Natural killer cell (primary cell): ENCODE results near the gene CCDC102A. TPM values are rescaled to one million over a fixed set of nuclear protein-coding genes. Genes with fewer than 3 reads are reported as not detected.
"Not testable (repeated sequence)": the region's sequence is repeated elsewhere in the genome, so short reads cannot be mapped to it uniquely, and the experiment has no call there.

Experiments used
- ATAC-seq, 3 donors: fragments of 150-1000 bp in 2 of 3; fragments of 200-7000 bp in 1 of 3; cut with Tn5 transposase; 1 replicate in 1 of 3; 2 replicates in 2 of 3; pipeline ENCODE4 v1.10.0; 2021; ENCODE audit warnings: mild to moderate bottlenecking in 2 of 3, moderate library complexity in 2 of 3
- DNase-seq, 2 donors: peaks; one replicate each; pipeline versions ENCODE4 v3.0.0 to v3.0.0-alpha.2; 2013 to 2021; ENCODE audit warnings: mixed read lengths in 1 of 2
- H3K27ac ChIP-seq: one replicate; pipeline ENCODE4 v1.5.1; 2013; ENCODE audit warnings: mild to moderate bottlenecking, low read length
- H3K27me3 ChIP-seq: one replicate; pipeline ENCODE4 v1.6.1; 2013; ENCODE audit warnings: low read length; ENCODE audit not compliant: control insufficient read depth, insufficient read depth
- H3K36me3 ChIP-seq: one replicate; pipeline ENCODE4 v1.6.1; 2013; ENCODE audit warnings: low read length; ENCODE audit not compliant: control insufficient read depth, insufficient read depth
- H3K4me1 ChIP-seq: one replicate; pipeline ENCODE4 v1.6.1; 2013; ENCODE audit warnings: low read length; ENCODE audit not compliant: control insufficient read depth, insufficient read depth
- H3K4me3 ChIP-seq: one replicate; pipeline ENCODE4 v1.5.1; 2013; ENCODE audit warnings: low read length
- H3K9me3 ChIP-seq: one replicate; pipeline ENCODE4 v1.6.1; 2013; ENCODE audit warnings: low read length; ENCODE audit not compliant: control insufficient read depth, insufficient read depth
- H3K27ac Mint-ChIP-seq, 2 donors: one replicate each; pipeline ENCODE4 v1.8.0; 2022; ENCODE audit warnings: mild to moderate bottlenecking in 2 of 2, mixed read lengths in 2 of 2, moderate library complexity in 1 of 2
- H3K27me3 Mint-ChIP-seq, 2 donors: one replicate each; pipeline ENCODE4 v1.8.0; 2022; ENCODE audit warnings: low read depth in 2 of 2, mixed read lengths in 2 of 2
- H3K36me3 Mint-ChIP-seq: one replicate; pipeline ENCODE4 v1.8.0; 2022; ENCODE audit warnings: mixed read lengths
- H3K4me1 Mint-ChIP-seq, 2 donors: one replicate each; pipeline ENCODE4 v1.8.0; 2022; ENCODE audit warnings: mixed read lengths in 2 of 2
- H3K4me3 Mint-ChIP-seq: one replicate; pipeline ENCODE4 v1.8.0; 2022; ENCODE audit warnings: mild to moderate bottlenecking, moderate library complexity, mixed read lengths
- H3K9me3 Mint-ChIP-seq, 2 donors: one replicate each; pipeline ENCODE4 v1.8.0; 2022; ENCODE audit warnings: mixed read lengths in 2 of 2
- WGBS: methylation state at CpG from one replicate; pipeline ENCODE4 v1.1.7; 2013; ENCODE audit warnings: missing lambda C conversion rate; ENCODE audit not compliant: insufficient coverage; 5-methylcytosine and 5-hydroxymethylcytosine counted together
- intact Hi-C: fragments of 100-400 bp; cut with micrococcal nuclease; formaldehyde crosslinking; loops from one replicate; pipeline ENCODE4 v1.14.2; 2022
- total RNA-seq, 4 donors: library from RNA; stranded (reverse); fragments of 120-200 nt in 1 of 4; gene quantifications; one replicate each; pipeline versions ENCODE4 v1.2.3 to v1.2.4, GENCODE V29; 2013 to 2022
- TF ChIP-seq, protein P1 (sequence below): fragments of 200-600 bp; IDR thresholded peaks from one replicate; pipeline ENCODE4 v1.8.0; 2022; ENCODE audit warnings: antibody characterized with exemption

The CCDC102A gene
- total RNA-seq, 3 donors from 2014 or later (not counting 1 experiment from before 2014, with no cell fraction given) = 15.5 to 24.4 (median 17.1) TPM

GRCh38 chr16:57548408-57548807, 12.0 kb upstream of the CCDC102A start:
- 56% methylated on average over 2 of the region's 4 CpGs for WGBS
- peak overlapping the region; percentile 54 to 92 for H3K27ac Mint-ChIP-seq
- H3K36me3 ChIP-seq = peaks cover 25% of the 10 kb centered on the region
- peak overlapping the region; percentile 77 for H3K4me3 Mint-ChIP-seq
- no peaks in the 10 kb centered on the region for H3K27me3 Mint-ChIP-seq
- H3K36me3 Mint-ChIP-seq = peaks cover 20% of the 10 kb centered on the region
- H3K9me3 ChIP-seq = no peaks in the 10 kb centered on the region
- H3K4me1 ChIP-seq = peaks cover 58% of the 10 kb centered on the region
- intact Hi-C loops = no loop called here
- H3K27ac ChIP-seq = no peak overlapping the region
- no peaks in the 10 kb centered on the region for H3K27me3 ChIP-seq
- ATAC-seq (no peak), DNase-seq (no peak)
- no peak overlapping the region for H3K4me3 ChIP-seq
- TF ChIP-seq, protein P1, sequence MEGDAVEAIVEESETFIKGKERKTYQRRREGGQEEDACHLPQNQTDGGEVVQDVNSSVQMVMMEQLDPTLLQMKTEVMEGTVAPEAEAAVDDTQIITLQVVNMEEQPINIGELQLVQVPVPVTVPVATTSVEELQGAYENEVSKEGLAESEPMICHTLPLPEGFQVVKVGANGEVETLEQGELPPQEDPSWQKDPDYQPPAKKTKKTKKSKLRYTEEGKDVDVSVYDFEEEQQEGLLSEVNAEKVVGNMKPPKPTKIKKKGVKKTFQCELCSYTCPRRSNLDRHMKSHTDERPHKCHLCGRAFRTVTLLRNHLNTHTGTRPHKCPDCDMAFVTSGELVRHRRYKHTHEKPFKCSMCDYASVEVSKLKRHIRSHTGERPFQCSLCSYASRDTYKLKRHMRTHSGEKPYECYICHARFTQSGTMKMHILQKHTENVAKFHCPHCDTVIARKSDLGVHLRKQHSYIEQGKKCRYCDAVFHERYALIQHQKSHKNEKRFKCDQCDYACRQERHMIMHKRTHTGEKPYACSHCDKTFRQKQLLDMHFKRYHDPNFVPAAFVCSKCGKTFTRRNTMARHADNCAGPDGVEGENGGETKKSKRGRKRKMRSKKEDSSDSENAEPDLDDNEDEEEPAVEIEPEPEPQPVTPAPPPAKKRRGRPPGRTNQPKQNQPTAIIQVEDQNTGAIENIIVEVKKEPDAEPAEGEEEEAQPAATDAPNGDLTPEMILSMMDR = no peak
- H3K9me3 Mint-ChIP-seq = no peaks in the 10 kb centered on the region
- H3K4me1 Mint-ChIP-seq = peaks cover 89 to 91% of the 10 kb centered on the region in 2 donors

DNA sequence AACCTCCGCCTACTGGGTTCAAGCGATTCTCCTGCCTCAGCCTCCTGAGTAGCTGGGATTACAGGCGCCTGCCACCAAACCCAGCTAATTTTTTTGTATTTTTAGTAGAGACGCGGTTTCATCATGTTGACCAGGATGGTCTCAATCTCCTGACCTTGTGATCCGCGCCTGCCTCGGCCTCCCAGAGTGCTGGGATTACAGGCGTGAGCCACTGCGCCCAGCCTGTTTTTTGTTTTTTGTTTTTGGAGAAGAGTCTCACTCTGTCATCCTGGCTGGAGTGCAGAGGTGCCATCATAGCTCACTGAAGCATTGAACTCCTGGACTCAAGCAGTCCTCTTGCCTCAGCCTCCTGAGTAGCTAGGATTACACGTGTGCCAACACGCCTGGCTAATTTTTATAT, 11.2 kb upstream of the CCDC102A start:
- WGBS = 93% methylated on average over 12 of the region's 12 CpGs
- H3K4me3 ChIP-seq, H3K27me3 Mint-ChIP-seq, DNase-seq, H3K27ac ChIP-seq, H3K9me3 Mint-ChIP-seq, H3K27me3 ChIP-seq, intact Hi-C loops, ATAC-seq, H3K9me3 ChIP-seq: not testable (repeated sequence)
- H3K27ac Mint-ChIP-seq = peak overlapping the region; percentile 70 to 92
- H3K4me1 ChIP-seq = peaks cover 67% of the 10 kb centered on the region
- peaks cover 86 to 94% of the 10 kb centered on the region in 2 donors for H3K4me1 Mint-ChIP-seq
- H3K4me3 Mint-ChIP-seq = peak overlapping the region; percentile 91
- peaks cover 23% of the 10 kb centered on the region for H3K36me3 ChIP-seq
- H3K36me3 Mint-ChIP-seq = peaks cover 13% of the 10 kb centered on the region

DNA sequence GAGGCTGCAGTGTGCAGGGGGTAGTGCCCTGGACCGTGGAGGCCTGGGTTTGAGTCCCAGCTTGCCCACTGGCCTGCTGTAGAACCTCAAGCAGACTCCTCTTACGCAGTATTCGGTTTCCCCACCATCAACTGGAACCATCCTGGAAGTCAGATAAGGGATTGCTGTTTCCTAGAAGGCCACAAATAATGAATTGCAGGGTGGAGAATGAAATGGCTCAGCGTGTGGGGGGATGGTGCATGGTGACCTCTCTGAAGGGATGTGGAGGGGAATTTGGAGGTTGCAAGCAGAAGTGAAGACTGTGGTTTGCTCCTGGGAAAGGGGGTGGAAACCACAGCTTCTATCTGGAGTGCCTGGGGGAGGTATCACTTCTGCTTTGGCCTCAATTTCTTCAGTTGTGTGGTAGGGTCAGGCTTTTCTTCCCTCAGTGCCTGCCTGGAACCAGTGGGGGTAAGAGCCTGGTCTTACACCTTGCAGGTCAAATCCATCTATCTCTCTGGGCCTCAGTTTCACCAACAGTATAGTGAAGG, 7.8 kb upstream of the CCDC102A start:
- H3K9me3 ChIP-seq = no peaks in the 10 kb centered on the region
- DNase-seq = peak in 1 of 2 donors; percentile 53
- intact Hi-C loops = no loop called here
- H3K36me3 ChIP-seq = peaks cover 10% of the 10 kb centered on the region
- peak overlapping the region; percentile 79 for H3K27ac ChIP-seq
- H3K4me3 ChIP-seq = peak overlapping the region; percentile 90
- no peaks in the 10 kb centered on the region for H3K27me3 ChIP-seq
- Mint-ChIP-seq H3K9me3 (no peaks in the 10 kb centered on the region), H3K27ac (peak overlapping the region; percentile 88 to 92), H3K36me3 (no peaks in the 10 kb centered on the region), H3K27me3 (no peaks in the 10 kb centered on the region), H3K4me3 (peak overlapping the region; percentile 91), H3K4me1 (peaks cover 67 to 83% of the 10 kb centered on the region in 2 donors)
- peak; percentile 36 to 59 (median 54) for ATAC-seq
- H3K4me1 ChIP-seq = peaks cover 85% of the 10 kb centered on the region
- 4% methylated on average over 3 of the region's 4 CpGs for WGBS
- TF ChIP-seq, protein P1 = no peak

- H3K27ac ChIP-seq = peak overlapping the region; percentile 79
- H3K4me3 Mint-ChIP-seq = peak overlapping the region; percentile 91
- DNase-seq (no peak), ATAC-seq (no peak)
- H3K36me3 ChIP-seq = peaks cover 4% of the 10 kb centered on the region
- peak overlapping the region; percentile 88 to 92 for H3K27ac Mint-ChIP-seq
- no peaks in the 10 kb centered on the region for H3K36me3 Mint-ChIP-seq
- H3K4me1 ChIP-seq = peaks cover 91% of the 10 kb centered on the region
- no peaks in the 10 kb centered on the region for H3K27me3 ChIP-seq
- TF ChIP-seq, protein P1 = no peak
- 53% methylated on average over 4 of the region's 4 CpGs for WGBS
- peaks cover 73 to 88% of the 10 kb centered on the region in 2 donors for H3K4me1 Mint-ChIP-seq
- intact Hi-C loops = no loop called here
- no peaks in the 10 kb centered on the region for H3K9me3 Mint-ChIP-seq
- peak overlapping the region; percentile 90 for H3K4me3 ChIP-seq
- no peaks in the 10 kb centered on the region for H3K9me3 ChIP-seq
- no peaks in the 10 kb centered on the region for H3K27me3 Mint-ChIP-seq
Measured at GRCh38 chr16:57541754-57542435, 5.5 kb upstream of the CCDC102A start.
